Activated B cell treated with CpG ODN at 0.5 μM for 24 hours (primary cell): ENCODE data around the gene KCNG4. TPM values are rescaled to one million over a fixed set of nuclear protein-coding genes. Genes with fewer than 3 reads are reported as not detected.

Experiments
- ATAC-seq: fragments of 200-7000 bp; cut with Tn5 transposase; one replicate; pipeline ENCODE4 v1.10.0; 2021; ENCODE audit warnings: low read depth, mild to moderate bottlenecking, moderate library complexity
- CTCF ChIA-PET: fragments of 350-600 bp; sonication (Branson Sonifier 250); formaldehyde crosslinking; loops from one replicate; lab custom pipeline; 2021; ENCODE audit warnings: antibody characterized with exemption; lab: Charles Lee
- POLR2A ChIA-PET: fragments of 350-600 bp; sonication (Branson Sonifier 250); formaldehyde crosslinking; loops from one replicate; lab custom pipeline; 2021; ENCODE audit warnings: antibody characterized with exemption; lab: Charles Lee
- DNase-seq: peaks from one replicate; pipeline ENCODE4 v3.0.0; 2022
- H3K27ac Mint-ChIP-seq: one replicate; pipeline ENCODE4 v1.8.0; 2020; ENCODE audit warnings: mixed read lengths
- H3K27me3 Mint-ChIP-seq: one replicate; pipeline ENCODE4 v1.8.0; 2021; ENCODE audit warnings: mixed read lengths
- H3K36me3 Mint-ChIP-seq: one replicate; pipeline ENCODE4 v1.8.0; 2021; ENCODE audit warnings: low read depth, mixed read lengths
- H3K4me1 Mint-ChIP-seq: one replicate; pipeline ENCODE4 v1.8.0; 2021; ENCODE audit warnings: mixed read lengths
- H3K4me3 Mint-ChIP-seq: one replicate; pipeline ENCODE4 v1.8.0; 2020; ENCODE audit warnings: mild to moderate bottlenecking, mixed read lengths
- H3K9me3 Mint-ChIP-seq: one replicate; pipeline ENCODE4 v1.8.0; 2020; ENCODE audit warnings: mixed read lengths
- CTCF ChIP-seq: fragments of 200-600 bp; IDR thresholded peaks from one replicate; pipeline ENCODE4 v1.8.0; 2022; ENCODE audit warnings: antibody characterized with exemption, mild to moderate bottlenecking
- intact Hi-C: fragments of 100-400 bp; cut with micrococcal nuclease; formaldehyde crosslinking; loops from one replicate; pipeline ENCODE4 v1.15.1; 2024
- total RNA-seq: library from RNA; stranded (reverse); gene quantifications from 2 replicates; pipeline ENCODE4 v1.2.3, GENCODE V29; 2022

The KCNG4 gene
- total RNA-seq, 1 donor from 2014 or later, result not detected

GRCh38 chr16:84176192-84177053, 63.4 kb downstream of the KCNG4 start:
- intact Hi-C loops, result no loop called here
- ATAC-seq, result no peak
- Mint-ChIP-seq H3K27me3 (peaks cover 2% of the 10 kb centered on the region), H3K36me3 (peaks cover 28% of the 10 kb centered on the region), H3K4me3 (no peak overlapping the region), H3K27ac (no peak overlapping the region), H3K4me1 (peaks cover 5% of the 10 kb centered on the region), H3K9me3 (no peaks in the 10 kb centered on the region)
- TF ChIP-seq CTCF, result no peak
- ChIA-PET CTCF (interaction anchor here (1.1 to 2.8 kb wide), 3 partner anchors 10 to 92 kb away, joined by 3 to 11 read pairs (median 5); partner anchors contain the start of gene TAF1C), POLR2A (interaction anchor here (0.6 kb wide), 1 partner anchor 44 kb away, joined by 5 read pairs; no protein-coding TSS in a partner anchor)
- DNase-seq, result no peak

GRCh38 chr16:84175350-84176081, 64.3 kb downstream of the KCNG4 start:
- H3K36me3 Mint-ChIP-seq, result peaks cover 21% of the 10 kb centered on the region
- no peak overlapping the region for H3K4me3 Mint-ChIP-seq
- intact Hi-C loops, result loop anchor here (1.0 kb wide), 3 partner anchors 87 to 219 kb away; partner anchors contain the start of gene NECAB2
- DNase-seq, result no peak
- H3K27me3 Mint-ChIP-seq, result peaks cover 3% of the 10 kb centered on the region
- no peaks in the 10 kb centered on the region for H3K9me3 Mint-ChIP-seq
- CTCF ChIA-PET, result interaction anchor here (0.6 to 2.8 kb wide), 6 partner anchors 11 to 580 kb away, joined by 3 to 11 read pairs (median 4); partner anchors contain the start of genes MBTPS1 and TAF1C
- H3K4me1 Mint-ChIP-seq, result peaks cover 5% of the 10 kb centered on the region
- no peak overlapping the region for H3K27ac Mint-ChIP-seq
- POLR2A ChIA-PET, result interaction anchor here (1.0 kb wide), 1 partner anchor 90 kb away, joined by 3 read pairs; no protein-coding TSS in a partner anchor
- ATAC-seq, result peak; percentile 90
- TF ChIP-seq CTCF, result no peak

DNA sequence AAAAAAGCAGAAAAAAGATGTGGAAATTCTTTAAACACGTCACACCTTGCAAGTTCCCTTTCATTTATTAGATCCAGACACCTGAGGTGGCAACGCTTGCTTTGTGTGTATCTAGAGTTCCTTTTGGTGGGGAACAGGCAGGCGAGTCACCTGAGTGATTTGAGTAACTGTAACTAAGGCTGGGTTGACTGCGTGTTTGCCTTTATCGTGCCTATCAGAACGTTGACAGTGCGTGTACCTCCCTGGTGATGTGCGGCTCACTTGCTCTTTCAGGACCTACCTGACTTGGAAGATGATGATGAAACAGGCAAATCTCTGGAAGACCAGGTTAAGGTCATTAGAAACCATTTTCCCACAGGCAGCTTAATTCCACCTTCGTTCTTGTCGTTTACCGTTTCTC, 65.4 kb downstream of the KCNG4 start:
- Mint-ChIP-seq H3K4me3 (no peak overlapping the region), H3K27me3 (peaks cover 9% of the 10 kb centered on the region), H3K9me3 (no peaks in the 10 kb centered on the region), H3K4me1 (peaks cover 5% of the 10 kb centered on the region), H3K27ac (no peak overlapping the region), H3K36me3 (peaks cover 14% of the 10 kb centered on the region)
- no peak for DNase-seq
- ChIA-PET CTCF (interaction anchor here (0.6 to 2.8 kb wide), 4 partner anchors 58 to 216 kb away, joined by 3 to 11 read pairs (median 6); partner anchors contain the start of gene MBTPS1), POLR2A (no interaction called here)
- TF ChIP-seq CTCF, result no peak
- intact Hi-C loops, result no loop called here
- ATAC-seq, result no peak

DNA sequence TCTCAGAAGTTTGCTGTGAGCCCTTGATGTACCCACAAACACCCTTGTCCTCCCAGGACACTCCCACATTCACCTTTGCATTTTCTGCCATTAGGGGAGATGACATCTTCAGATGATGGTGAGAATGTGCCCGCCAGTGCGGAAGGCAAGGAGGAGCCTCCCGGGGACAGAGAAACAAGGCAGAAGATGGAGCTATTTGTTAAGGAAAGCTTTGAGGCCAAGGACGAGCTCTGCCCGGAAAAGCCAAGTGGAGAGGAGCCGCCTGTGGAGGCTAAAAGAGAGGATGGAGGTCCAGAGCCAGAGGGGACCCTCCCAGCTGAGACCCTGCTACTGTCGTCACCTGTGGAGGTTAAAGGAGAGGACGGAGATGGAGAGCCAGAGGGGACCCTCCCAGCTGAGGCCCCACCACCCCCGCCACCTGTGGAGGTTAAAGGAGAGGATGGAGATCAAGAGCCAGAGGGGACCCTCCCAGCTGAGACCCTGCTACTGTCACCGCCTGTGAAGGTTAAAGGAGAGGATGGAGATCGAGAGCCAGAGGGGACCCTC, 70.0 kb downstream of the KCNG4 start:
- TF ChIP-seq CTCF, result no peak
- no peaks in the 10 kb centered on the region for H3K4me1 Mint-ChIP-seq
- CTCF ChIA-PET, result no interaction called here
- H3K4me3 Mint-ChIP-seq, result no peak overlapping the region
- H3K9me3 Mint-ChIP-seq, result no peaks in the 10 kb centered on the region
- H3K27ac Mint-ChIP-seq, result no peak overlapping the region
- intact Hi-C loops, result no loop called here
- no peak for ATAC-seq
- peaks cover 21% of the 10 kb centered on the region for H3K27me3 Mint-ChIP-seq
- no peaks in the 10 kb centered on the region for H3K36me3 Mint-ChIP-seq
- POLR2A ChIA-PET, result no interaction called here
- DNase-seq, result no peak

Other genes with a start within 250 kb of the KCNG4 start
- gene SLC38A8, start 197.2 kb downstream of the KCNG4 start, total RNA-seq, result not detected in 2 replicates
- gene MBTPS1, start 123.1 kb downstream of the KCNG4 start, total RNA-seq, result 74.1 and 79.2 TPM in 2 replicates
- 13.1 and 15.3 TPM in 2 replicates for gene HSDL1, start 94.8 kb downstream of the KCNG4 start, total RNA-seq
- not detected in 2 replicates for gene DNAAF1, start 94.7 kb downstream of the KCNG4 start, total RNA-seq
- 79.6 and 85.1 TPM in 2 replicates for gene TAF1C, start 53.0 kb downstream of the KCNG4 start, total RNA-seq
- not detected in 2 replicates for gene ADAD2, start 48.9 kb downstream of the KCNG4 start, total RNA-seq
- not detected in 2 replicates for gene WFDC1, start 54.9 kb upstream of the KCNG4 start, total RNA-seq
- gene ATP2C2, start 128.5 kb upstream of the KCNG4 start, total RNA-seq, result not detected in 2 replicates